NB4 (cell line): ENCODE data around the gene B4GALT6.

Experiments used
- MYC ChIP-seq: IDR thresholded peaks from 2 replicates; pipeline ENCODE4 v1.6.1; 2011; ENCODE audit warnings: low read depth, low read length
- POLR2A ChIP-seq: IDR thresholded peaks from 2 replicates; pipeline ENCODE4 v1.6.1; 2011; ENCODE audit warnings: mild to moderate bottlenecking; ENCODE audit not compliant: insufficient read length; ENCODE audit errors: extremely low read depth
- TF ChIP-seq, protein P1 (sequence below): IDR thresholded peaks from one replicate; pipeline ENCODE4 v1.5.1; 2012; ENCODE audit warnings: low read depth, low read length
- TF ChIP-seq, protein P2 (sequence below): IDR thresholded peaks from 2 replicates; pipeline ENCODE4 v1.6.1; 2011; ENCODE audit warnings: low read depth, low read length

DNA sequence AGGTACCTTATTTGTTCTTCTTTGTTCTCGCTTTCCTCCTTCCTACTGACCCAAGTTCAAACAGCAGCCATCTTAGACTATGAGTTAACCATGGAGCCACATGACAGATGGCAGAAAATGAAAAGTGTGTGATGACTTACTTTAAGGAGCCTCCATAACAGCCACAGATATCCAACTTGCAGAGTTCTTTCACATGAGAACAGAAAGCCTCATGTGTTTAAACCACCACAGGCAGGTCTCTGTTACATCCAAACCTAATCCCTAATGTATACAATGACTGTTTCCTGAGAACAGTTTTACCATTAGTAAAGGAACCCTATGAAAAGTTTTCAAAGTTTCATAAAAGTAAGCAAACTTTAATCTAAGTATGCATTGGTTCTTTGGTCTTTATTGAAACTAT, 20.3 kb downstream of the B4GALT6 start:
- TF ChIP-seq, protein P1, sequence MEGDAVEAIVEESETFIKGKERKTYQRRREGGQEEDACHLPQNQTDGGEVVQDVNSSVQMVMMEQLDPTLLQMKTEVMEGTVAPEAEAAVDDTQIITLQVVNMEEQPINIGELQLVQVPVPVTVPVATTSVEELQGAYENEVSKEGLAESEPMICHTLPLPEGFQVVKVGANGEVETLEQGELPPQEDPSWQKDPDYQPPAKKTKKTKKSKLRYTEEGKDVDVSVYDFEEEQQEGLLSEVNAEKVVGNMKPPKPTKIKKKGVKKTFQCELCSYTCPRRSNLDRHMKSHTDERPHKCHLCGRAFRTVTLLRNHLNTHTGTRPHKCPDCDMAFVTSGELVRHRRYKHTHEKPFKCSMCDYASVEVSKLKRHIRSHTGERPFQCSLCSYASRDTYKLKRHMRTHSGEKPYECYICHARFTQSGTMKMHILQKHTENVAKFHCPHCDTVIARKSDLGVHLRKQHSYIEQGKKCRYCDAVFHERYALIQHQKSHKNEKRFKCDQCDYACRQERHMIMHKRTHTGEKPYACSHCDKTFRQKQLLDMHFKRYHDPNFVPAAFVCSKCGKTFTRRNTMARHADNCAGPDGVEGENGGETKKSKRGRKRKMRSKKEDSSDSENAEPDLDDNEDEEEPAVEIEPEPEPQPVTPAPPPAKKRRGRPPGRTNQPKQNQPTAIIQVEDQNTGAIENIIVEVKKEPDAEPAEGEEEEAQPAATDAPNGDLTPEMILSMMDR, result no peak
- TF ChIP-seq POLR2A, result no peak
- TF ChIP-seq, protein P2, sequence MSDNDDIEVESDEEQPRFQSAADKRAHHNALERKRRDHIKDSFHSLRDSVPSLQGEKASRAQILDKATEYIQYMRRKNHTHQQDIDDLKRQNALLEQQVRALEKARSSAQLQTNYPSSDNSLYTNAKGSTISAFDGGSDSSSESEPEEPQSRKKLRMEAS, result no peak
- TF ChIP-seq MYC, result no peak
